SK-N-SH (cell line): ENCODE measurements around the gene PDE4B.

Source experiments
- CTCF ChIP-seq: fragments of 200-600 bp; sonication (generic); IDR thresholded peaks from 2 replicates; pipeline ENCODE4 v1.6.1; 2017; ENCODE audit warnings: antibody characterized with exemption, mild to moderate bottlenecking, moderate library complexity
- EP300 ChIP-seq, 2 experiments: IDR thresholded peaks; 2 replicates each; pipeline versions ENCODE4 v1.4.0 to v1.6.1; 2012; ENCODE audit warnings: borderline replicate concordance in 1 of 2, low read depth in 1 of 2, low read length in 1 of 2
- FOXM1 ChIP-seq: IDR thresholded peaks from 2 replicates; pipeline ENCODE4 v1.4.0; 2012; ENCODE audit warnings: low read depth, mild to moderate bottlenecking
- IRF3 ChIP-seq: fragments of 150-350 bp; IDR thresholded peaks from 2 replicates; pipeline ENCODE4 v1.6.1; 2016; ENCODE audit warnings: mild to moderate bottlenecking, low read depth, low read length
- JUND ChIP-seq: IDR thresholded peaks from 2 replicates; pipeline ENCODE4 v1.4.0; 2012
- MAX ChIP-seq: IDR thresholded peaks from 2 replicates; pipeline ENCODE4 v1.4.0; 2012; ENCODE audit warnings: low read depth
- MEF2A ChIP-seq: IDR thresholded peaks from 2 replicates; pipeline ENCODE4 v1.4.0; 2012; ENCODE audit warnings: low read depth, borderline replicate concordance
- POLR2AphosphoS5 ChIP-seq: IDR thresholded peaks from 2 replicates; pipeline ENCODE4 v1.6.1; 2012; ENCODE audit warnings: low read depth, low read length
- RAD21 ChIP-seq: IDR thresholded peaks from 2 replicates; pipeline ENCODE4 v1.6.1; 2012; ENCODE audit warnings: mild to moderate bottlenecking, low read length
- SIN3A ChIP-seq: IDR thresholded peaks from 2 replicates; pipeline ENCODE4 v1.6.1; 2012; ENCODE audit warnings: low read depth, mild to moderate bottlenecking, low read length, moderate library complexity, borderline replicate concordance
- TAF1 ChIP-seq: IDR thresholded peaks from 2 replicates; pipeline ENCODE4 v1.6.1; 2012; ENCODE audit warnings: low read depth, mild to moderate bottlenecking, low read length, moderate library complexity, borderline replicate concordance
- YY1 ChIP-seq: IDR thresholded peaks from 2 replicates; pipeline ENCODE4 v1.4.0; 2012; ENCODE audit warnings: low read depth, mild to moderate bottlenecking

- no peak for TF ChIP-seq CTCF
- no peak for TF ChIP-seq YY1
- no peak for TF ChIP-seq MAX
- no peak for TF ChIP-seq EP300 (IDR thresholded peaks at IDR 0.05; ENCODE audit: borderline replicate concordance in 1 of 2, low read depth in 1 of 2, low read length in 1 of 2)
- no peak for TF ChIP-seq JUND
- TF ChIP-seq IRF3 = no peak
- no peak for TF ChIP-seq FOXM1
- no peak for TF ChIP-seq TAF1
- TF ChIP-seq RAD21 = no peak
- TF ChIP-seq SIN3A = no peak
- no peak for TF ChIP-seq MEF2A
- TF ChIP-seq POLR2AphosphoS5 = no peak
Observed at GRCh38 chr1:66217021-66217420, 424.3 kb downstream of the PDE4B start.
